Esophagus muscularis mucosa (tissue), 4 donors: ENCODE data around the gene TTBK1. TPM values are rescaled to one million over a fixed set of nuclear protein-coding genes. Genes with fewer than 3 reads are reported as not detected.

Experiments
- DNase-seq: peaks from one replicate; pipeline ENCODE4 v3.0.0-alpha.2; 2017; ENCODE audit errors: extremely low spot score
- H3K27ac ChIP-seq, 4 donors: fragments of 200-600 bp; sonication (generic); replicated peaks in 1 of 4; 1 replicate in 3 of 4; 2 replicates in 1 of 4; pipeline ENCODE4 v1.5.1; 2016 to 2019; ENCODE audit warnings: mild to moderate bottlenecking in 1 of 4
- H3K27me3 ChIP-seq, 4 donors: fragments of 200-600 bp; sonication (generic); one replicate each; pipeline versions ENCODE4 v1.5.1 to v1.6.0; 2016 to 2019
- H3K36me3 ChIP-seq, 4 donors: fragments of 200-600 bp; sonication (generic); one replicate each; pipeline ENCODE4 v1.5.1; 2016 to 2019
- H3K4me1 ChIP-seq, 4 donors: fragments of 200-600 bp; sonication (generic); one replicate each; pipeline ENCODE4 v1.5.1; 2016 to 2019
- H3K4me3 ChIP-seq, 4 donors: fragments of 200-600 bp; sonication (generic); 1 replicate in 2 of 4; 2 replicates in 2 of 4; pipeline ENCODE4 v1.5.1; 2016 to 2019; ENCODE audit warnings: mild to moderate bottlenecking in 4 of 4, moderate library complexity in 1 of 4
- H3K9me3 ChIP-seq, 4 donors: fragments of 200-600 bp; sonication (generic); 1 replicate in 3 of 4; 2 replicates in 1 of 4; pipeline ENCODE4 v1.5.1; 2016 to 2019
- CTCF ChIP-seq, 3 experiments: fragments of 200-600 bp in 2 of 3; fragments of 450-650 bp in 1 of 3; sonication (generic) in 2 of 3; IDR thresholded peaks; one replicate each; pipeline ENCODE4 v1.5.1; 2017 to 2019; ENCODE audit warnings: antibody characterized with exemption in 3 of 3, mild to moderate bottlenecking in 2 of 3, moderate library complexity in 1 of 3
- EP300 ChIP-seq: sonication (generic); formaldehyde crosslinking; IDR thresholded peaks from one replicate; pipeline ENCODE4 v1.6.1; 2017; ENCODE audit warnings: antibody characterized with exemption
- POLR2A ChIP-seq: fragments of 450-650 bp; IDR thresholded peaks from one replicate; pipeline ENCODE4 v1.6.1; 2017; ENCODE audit warnings: antibody characterized with exemption, moderate library complexity, mild to moderate bottlenecking, low read depth
- POLR2AphosphoS5 ChIP-seq, 2 donors: sonication (generic); formaldehyde crosslinking; IDR thresholded peaks; one replicate each; pipeline ENCODE4 v1.6.1; 2017; ENCODE audit warnings: antibody characterized with exemption in 2 of 2
- WGBS: methylation state at CpG from one replicate; pipeline ENCODE4 v1.1.5; 2018; 5-methylcytosine and 5-hydroxymethylcytosine counted together
- intact Hi-C: fragments of 100-400 bp; cut with DNase I; formaldehyde crosslinking; loops from one replicate; pipeline ENCODE4 v1.15.1; 2023
- total RNA-seq, 4 donors: library from RNA; depleted of rRNA; stranded (reverse); fragments of >200 nt; gene quantifications; one replicate each; pipeline versions ENCODE4 v1.1.0 to v1.2.1, GENCODE V29; 2016

The TTBK1 gene
- total RNA-seq, 4 donors from 2014 or later = under 0.01 to 0.29 (median 0.03) TPM

GRCh38 chr6:43205849-43206248 is 37.4 kb upstream of the TTBK1 start:
- Histone ChIP-seq H3K4me3 (no peak overlapping the region), H3K36me3 (peaks cover 12 to 59% (median 39%) of the 10 kb centered on the region in 4 donors), H3K4me1 (no peaks in the 10 kb centered on the region), H3K27ac (no peak overlapping the region), H3K27me3 (no peaks in the 10 kb centered on the region), H3K9me3 (no peaks in the 10 kb centered on the region)
- intact Hi-C loops = no loop called here
- TF ChIP-seq EP300 (no peak), POLR2AphosphoS5 (IDR thresholded peaks at IDR 0.05) (no peak), CTCF (IDR thresholded peaks at IDR 0.05) (no peak), POLR2A (no peak)
- whole genome bisulfite sequencing = 91% methylated on average over 10 of the region's 10 CpGs
- no peak for DNase-seq

- H3K27me3 ChIP-seq = no peaks in the 10 kb centered on the region
- H3K36me3 ChIP-seq = peaks cover 12 to 54% (median 35%) of the 10 kb centered on the region in 4 donors
- 96% methylated on average over 2 of the region's 2 CpGs for WGBS
- DNase-seq = no peak
- no peak for TF ChIP-seq CTCF (IDR thresholded peaks at IDR 0.05)
- no peak for TF ChIP-seq EP300
- no peak for TF ChIP-seq POLR2AphosphoS5 (IDR thresholded peaks at IDR 0.05)
- TF ChIP-seq POLR2A = no peak
- H3K4me3 ChIP-seq = no peak overlapping the region
- H3K4me1 ChIP-seq = no peaks in the 10 kb centered on the region
- intact Hi-C loops = no loop called here
- no peaks in the 10 kb centered on the region for H3K9me3 ChIP-seq
- H3K27ac ChIP-seq = no peak overlapping the region
These were observed 36.0 kb upstream of the TTBK1 start for GRCh38 chr6:43207286-43207685.

- TF ChIP-seq POLR2A = no peak
- TF ChIP-seq EP300 = no peak
- TF ChIP-seq POLR2AphosphoS5 (IDR thresholded peaks at IDR 0.05) = no peak
- TF ChIP-seq CTCF (IDR thresholded peaks at IDR 0.05) = no peak
- Histone ChIP-seq H3K9me3 (no peaks in the 10 kb centered on the region), H3K4me3 (no peak overlapping the region), H3K27me3 (no peaks in the 10 kb centered on the region), H3K27ac (no peak overlapping the region), H3K36me3 (peaks cover 17 to 54% (median 41%) of the 10 kb centered on the region in 4 donors), H3K4me1 (no peaks in the 10 kb centered on the region)
- intact Hi-C loops = no loop called here
- DNase-seq = no peak
- WGBS = 82% methylated on average over 1 of the region's 1 CpG
These were observed 31.3 kb upstream of the TTBK1 start for GRCh38 chr6:43211955-43212354.

GRCh38 chr6:43213431-43213830 is 29.9 kb upstream of the TTBK1 start:
- DNase-seq = no peak
- Histone ChIP-seq H3K9me3 (no peaks in the 10 kb centered on the region), H3K4me3 (no peak overlapping the region), H3K4me1 (no peaks in the 10 kb centered on the region), H3K27me3 (no peaks in the 10 kb centered on the region), H3K27ac (no peak overlapping the region), H3K36me3 (peaks cover 23 to 68% (median 46%) of the 10 kb centered on the region in 4 donors)
- intact Hi-C loops = no loop called here
- WGBS = 86% methylated on average over 10 of the region's 11 CpGs
- no peak for TF ChIP-seq CTCF (IDR thresholded peaks at IDR 0.05)
- no peak for TF ChIP-seq POLR2AphosphoS5 (IDR thresholded peaks at IDR 0.05)
- TF ChIP-seq EP300 = no peak
- TF ChIP-seq POLR2A = no peak

- Histone ChIP-seq H3K4me1 (no peaks in the 10 kb centered on the region), H3K36me3 (peaks cover 23 to 75% (median 55%) of the 10 kb centered on the region in 4 donors), H3K9me3 (no peaks in the 10 kb centered on the region), H3K27me3 (no peaks in the 10 kb centered on the region), H3K27ac (no peak overlapping the region), H3K4me3 (no peak overlapping the region)
- intact Hi-C loops = no loop called here
- DNase-seq = no peak
- 98% methylated on average over 7 of the region's 8 CpGs for WGBS
- TF ChIP-seq EP300 = no peak
These were observed 28.2 kb upstream of the TTBK1 start for GRCh38 chr6:43215066-43215465.
